T-helper 1 cell (primary cell): ENCODE results near the gene BTBD1.
"Not testable (repeated sequence)": the region's sequence is repeated elsewhere in the genome, so short reads cannot be mapped to it uniquely, and the experiment has no call there.

Experiments
- DNase-seq, 5 donors: peaks; one replicate each; pipeline ENCODE4 v3.0.0-alpha.2; 2012 to 2020

The BTBD1 gene

DNA sequence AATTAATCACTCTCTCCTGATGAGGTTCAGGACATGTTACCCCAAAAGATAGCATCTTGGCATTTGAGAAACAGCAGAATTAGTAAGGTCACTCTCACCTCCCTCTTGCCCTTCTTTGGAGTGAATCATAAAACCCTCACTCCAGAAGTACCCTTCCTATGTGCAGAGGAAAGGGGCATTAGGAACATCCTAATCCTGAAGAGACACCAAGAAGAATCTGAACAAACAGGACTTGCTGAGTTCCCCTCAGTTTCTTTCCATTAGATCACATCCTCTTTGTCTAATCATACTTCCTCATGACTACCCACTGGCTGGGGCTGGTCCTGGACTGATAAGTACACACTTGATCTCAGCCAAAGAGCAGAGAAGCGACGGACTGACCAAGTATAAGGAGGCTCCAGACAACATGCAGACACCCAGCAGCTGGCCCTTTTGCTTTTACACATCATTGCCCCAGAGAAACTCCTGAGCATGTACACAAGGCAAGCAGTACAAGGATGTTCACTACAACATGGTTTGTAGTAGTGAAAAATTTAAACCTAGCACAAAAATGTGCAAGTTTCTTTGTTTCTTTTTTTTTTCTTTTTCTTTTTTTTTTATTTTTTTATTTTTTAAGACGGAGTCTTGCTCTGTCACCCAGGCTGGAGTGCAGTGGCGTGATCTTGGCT, 25.4 kb upstream of the BTBD1 start:
- DNase-seq = no peak

DNA sequence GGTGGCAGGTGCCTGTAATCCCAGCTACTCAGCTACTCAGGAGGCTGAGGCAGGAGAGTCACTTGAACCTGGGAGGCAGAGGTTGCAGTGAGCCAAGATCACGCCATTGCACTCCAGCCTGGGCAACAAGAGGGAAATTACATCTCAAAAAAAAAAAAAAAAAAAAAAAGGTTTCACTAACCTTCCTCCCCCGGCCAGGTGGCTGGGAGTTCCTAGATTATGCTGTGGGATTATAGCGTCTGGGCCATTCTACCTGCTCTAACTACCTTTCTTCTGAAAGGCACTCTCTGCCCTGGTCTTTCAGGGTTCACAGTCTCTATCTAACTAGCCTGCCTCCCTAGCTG, 24.9 kb upstream of the BTBD1 start:
- DNase-seq = not testable (repeated sequence)

DNA sequence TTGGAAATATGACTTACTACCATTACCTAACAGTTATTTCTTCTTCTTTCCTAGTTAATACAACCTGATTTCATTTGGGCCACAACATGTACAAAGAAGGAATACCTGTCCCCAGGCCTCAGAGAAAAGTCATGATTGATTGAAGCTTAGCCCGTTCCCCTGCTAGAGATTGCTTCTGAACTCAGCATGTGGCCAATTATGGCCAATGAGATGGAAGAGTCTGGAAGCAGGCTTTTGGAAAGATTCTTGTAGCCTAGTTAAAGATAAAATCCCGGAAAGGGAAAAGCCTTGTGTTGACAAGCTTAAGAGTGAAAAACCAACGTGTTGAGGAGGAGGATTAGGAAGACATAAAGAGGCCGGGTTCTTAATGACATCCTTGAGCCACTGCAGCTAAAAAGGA, 23.4 kb upstream of the BTBD1 start:
- DNase-seq = no peak

DNA sequence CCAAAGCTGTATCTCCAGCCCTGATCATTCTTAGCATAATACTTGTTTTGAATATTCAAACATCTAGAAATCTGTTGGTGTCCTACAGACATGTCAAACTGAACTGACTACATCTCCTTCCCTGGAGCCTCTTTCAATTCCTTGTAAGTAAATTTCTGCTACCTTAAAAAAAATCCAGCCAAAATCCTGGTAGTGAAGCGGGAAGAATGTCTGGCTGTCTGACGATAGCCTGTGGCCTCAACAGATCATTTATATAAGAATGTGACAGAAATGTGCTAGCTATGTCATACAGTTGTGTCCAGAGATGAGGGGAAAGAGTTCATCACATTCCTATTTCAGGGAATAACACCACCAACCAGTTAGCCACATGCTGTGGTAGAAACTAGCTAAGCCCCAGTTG, 21.8 kb upstream of the BTBD1 start:
- DNase-seq = no peak

DNA sequence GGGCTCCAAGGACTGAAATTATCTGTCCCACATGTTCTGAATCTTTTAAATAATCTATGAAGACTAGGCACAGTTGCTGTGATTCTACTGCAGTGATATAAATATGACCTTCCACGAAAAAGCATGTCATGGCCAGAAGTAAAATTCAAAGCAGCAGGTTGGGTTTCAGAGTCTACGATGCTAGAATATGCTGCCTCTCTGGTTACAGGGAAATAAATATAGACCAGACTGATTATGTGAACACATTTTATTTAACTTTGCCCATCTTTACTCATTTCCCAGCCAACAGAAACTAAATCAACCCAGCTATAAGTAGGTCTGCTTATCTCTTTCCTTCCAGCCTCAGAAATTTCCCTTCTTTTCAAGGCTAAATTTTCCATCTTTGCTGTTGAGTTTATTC, 20.5 kb upstream of the BTBD1 start:
- DNase-seq = no peak

DNA sequence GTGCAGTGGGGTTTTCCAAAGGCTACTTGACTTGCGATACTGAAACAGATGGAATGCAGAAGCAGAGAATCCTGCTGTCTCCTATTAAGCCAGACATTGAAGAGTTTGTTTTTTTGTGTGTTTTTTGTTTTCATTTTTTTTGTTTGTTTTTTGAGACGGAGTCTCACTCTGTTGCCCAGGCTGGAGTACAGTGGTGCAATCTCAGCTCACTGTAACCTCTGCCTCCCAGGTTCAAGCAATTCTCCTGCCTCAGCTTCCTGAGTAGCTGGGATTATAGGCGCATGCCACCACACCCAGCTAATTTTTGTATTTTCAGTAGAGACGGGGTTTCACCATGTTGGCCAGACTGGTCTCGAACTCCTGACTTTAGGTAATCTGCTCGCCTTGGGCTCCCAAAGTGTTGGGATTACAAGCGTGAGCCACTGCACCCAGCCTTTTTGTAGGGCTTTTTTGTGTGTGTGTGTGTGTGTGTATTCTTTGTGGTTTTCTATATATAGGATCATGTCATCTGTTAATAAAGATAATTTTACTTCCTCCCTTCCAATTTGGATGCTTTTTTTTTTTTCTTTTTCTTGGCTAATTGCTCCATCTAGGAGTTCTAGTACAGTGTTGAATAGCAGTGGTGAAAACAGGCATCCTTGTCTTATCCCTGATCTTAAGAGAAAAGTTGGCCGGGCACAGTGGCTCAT, 19.0 kb upstream of the BTBD1 start:
- not testable (repeated sequence) for DNase-seq

DNA sequence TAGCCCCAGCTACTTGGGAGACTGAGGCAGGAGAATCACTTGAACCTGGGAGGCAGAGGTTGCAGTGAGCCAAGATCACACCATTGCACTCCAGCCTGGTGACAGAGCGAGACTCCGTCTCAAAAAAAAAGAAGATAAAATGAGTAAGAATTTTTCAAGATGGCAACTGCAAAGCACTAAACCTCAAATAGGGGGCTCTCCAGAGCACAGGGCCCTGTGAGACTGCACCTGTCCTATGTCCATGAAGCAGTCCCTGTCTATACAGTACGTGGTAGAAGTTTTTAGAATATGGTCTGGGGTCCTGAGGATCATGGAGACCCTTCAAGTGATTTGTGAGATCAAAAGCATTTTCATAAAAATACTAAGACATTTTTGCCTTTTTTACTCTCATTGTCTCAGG, 18.4 kb upstream of the BTBD1 start:
- not testable (repeated sequence) for DNase-seq

DNA sequence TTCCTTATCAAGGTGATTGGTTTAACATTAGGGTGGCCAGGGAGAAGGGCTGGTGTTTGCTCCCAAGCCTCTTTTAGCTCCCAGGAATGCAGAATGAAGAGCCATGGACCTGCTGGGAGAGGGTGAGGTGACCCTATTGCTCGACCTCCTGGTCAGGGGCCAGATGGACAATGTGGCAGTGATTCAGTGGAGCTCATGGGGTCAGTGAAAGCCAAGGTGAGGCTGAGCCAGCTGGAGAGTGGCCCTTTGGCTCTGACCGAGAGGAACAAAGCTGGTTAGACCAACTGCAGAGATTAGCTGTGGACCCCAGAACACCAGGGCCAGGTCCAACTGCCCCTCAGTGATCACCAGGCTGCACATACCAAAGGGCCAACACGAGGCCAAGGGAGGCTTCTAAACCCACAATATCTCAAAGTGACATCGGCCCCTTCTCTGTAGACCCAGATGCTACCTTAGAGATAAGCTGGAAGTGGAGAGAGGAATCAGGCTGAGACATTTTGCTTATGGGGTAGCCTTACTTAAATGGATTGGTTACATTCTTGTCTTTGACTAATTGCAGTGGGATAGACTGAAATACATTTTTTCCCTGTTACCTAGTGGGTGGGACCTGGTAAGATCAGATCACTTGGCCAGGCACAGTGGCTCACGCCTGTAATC, 15.8 kb upstream of the BTBD1 start:
- DNase-seq = no peak

DNA sequence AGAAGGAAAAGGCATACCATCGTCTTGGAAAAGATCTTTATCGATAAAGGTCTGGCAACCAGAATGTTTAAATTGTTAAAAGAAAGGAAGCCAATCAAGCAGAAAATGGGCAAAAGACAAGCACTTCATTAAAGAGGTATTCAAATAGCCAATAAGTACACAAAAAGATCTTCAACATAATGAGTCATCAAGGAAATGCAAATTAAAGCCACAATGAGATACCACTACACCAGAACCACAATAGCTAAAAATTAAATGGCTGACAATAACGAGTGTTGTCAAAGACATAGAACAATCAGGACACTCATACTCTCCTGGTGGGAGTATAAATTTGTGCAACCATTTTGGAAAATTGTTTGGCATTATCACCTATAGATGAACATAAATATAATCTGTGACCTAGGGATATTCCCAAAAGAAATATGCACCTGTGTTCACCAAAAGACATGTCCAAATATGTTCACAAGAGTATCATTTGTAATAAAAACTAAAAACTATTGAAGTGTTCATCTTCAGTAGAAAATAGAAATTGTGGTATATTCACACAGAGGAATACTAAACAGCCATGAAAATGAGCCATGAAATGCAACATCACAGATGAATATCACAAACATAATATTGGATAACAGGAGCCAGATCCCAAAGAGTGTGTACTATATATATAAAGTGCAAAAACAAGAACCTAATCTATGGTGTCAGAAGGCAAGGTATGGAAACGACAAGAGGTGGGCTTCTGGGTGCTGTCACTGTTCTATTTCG, 14.4 kb upstream of the BTBD1 start:
- no peak for DNase-seq

DNA sequence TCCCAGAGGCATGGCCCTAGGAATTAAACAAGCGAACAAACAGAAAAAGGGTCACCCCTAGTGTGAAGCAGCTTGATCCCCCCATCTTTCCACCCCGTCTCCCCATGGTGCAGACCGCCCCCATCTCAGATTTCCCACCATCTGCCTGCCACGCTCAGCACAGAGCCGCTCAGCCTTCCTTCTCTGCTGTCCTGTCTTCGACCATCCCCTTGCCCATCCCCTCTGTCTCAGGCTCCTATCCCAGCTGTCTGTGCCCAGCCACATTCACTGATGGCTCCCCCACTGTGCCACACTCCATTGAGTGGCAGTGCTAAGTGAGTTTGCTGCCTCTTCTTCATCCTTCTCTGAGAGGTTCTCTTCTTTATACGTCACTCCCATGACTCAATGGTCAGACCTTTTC, 11.7 kb upstream of the BTBD1 start:
- DNase-seq = no peak

DNA sequence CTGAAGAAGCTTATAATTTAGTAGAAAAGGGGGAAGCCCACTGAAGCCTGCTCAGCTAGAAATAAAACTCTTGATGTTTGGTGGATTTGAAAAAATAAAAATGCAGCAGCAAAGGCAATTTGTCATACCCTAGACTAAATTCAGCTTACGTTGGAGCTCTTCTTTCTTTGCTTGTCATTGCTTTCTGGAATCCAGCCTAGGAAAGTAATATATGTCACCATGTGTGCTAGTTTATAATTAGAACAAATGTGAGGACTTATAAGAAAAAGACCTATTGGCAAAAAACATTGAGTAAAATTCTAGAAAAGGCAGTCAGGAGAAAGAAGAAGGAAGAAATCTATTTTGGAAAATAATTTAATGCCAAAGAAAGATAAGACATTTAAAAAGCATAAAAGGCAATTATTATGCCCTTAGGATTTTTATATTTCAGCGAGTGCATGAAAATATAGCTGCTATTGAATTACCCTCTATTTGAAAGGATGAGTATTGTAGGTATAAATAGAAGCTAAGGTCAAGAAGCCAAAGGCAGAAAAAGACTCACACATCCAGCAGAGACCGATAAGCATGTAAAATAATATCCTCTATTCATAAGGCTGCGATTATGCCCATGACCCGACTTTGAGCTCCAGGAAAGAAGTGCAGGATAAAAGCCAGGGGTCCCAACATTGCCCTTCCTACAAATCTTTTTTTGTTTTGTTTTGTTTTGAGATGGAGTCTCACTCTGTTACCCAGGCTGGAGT, 10.6 kb upstream of the BTBD1 start:
- DNase-seq = no peak

DNA sequence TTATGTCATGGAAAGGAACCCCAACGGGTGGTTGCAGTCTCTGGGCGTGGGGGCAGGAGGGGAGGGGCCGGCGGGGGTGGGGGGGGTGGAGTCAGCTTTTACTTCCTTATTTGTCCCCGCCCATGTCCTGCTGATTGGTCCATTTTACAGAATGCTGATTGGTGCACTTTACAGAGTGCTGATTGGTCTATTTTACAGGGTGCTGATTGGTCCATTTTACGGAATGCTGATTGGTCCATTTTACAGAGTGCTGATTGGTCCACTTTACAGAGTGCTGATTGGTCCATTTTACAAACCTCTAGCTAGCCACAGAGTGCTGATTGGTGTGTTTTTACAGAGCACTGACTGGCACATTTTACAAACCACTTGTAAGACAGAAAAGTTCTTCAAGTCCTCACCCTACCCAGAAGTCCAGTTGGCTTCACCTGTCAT, 2.2 kb upstream of the BTBD1 start:
- peak in 2 of 5 donors; percentile 17 to 58 for DNase-seq

DNA sequence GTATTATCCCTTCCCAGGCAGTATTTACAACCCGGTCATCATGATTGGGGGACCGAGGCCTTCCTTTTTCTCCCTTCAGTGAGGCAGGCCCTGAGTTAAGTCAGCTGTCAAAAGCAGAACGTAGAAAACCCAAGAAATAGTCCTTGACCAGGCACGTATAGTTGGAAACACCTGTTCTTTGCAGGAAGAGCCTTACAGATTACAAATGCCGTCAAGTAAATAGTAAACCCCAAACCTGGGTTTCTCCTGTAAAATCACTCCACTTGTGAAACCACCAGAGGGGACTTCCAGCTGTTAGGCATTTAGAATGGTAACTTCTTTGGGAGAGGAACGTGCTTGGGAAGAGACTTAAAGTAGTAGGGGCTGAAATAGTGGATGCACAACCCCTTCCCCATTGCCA, 1.0 kb upstream of the BTBD1 start:
- DNase-seq = no peak

DNA sequence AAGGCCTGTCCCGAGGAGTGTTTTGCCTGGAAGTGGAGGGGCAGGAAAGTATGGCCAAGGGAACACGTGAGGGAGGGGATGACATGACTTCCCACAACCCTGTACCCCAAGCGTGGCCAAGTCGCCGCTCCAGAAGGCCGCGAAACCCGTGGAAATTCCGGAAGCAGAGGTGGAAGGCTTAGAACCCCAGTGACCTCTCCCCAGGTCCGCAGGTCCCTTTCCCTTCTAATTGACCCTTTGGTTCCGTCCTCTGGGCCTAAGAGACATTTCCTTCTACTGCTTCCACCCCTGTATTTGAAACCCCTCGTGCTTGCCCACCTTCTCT, 548 bp upstream of the BTBD1 start:
- DNase-seq = no peak

DNA sequence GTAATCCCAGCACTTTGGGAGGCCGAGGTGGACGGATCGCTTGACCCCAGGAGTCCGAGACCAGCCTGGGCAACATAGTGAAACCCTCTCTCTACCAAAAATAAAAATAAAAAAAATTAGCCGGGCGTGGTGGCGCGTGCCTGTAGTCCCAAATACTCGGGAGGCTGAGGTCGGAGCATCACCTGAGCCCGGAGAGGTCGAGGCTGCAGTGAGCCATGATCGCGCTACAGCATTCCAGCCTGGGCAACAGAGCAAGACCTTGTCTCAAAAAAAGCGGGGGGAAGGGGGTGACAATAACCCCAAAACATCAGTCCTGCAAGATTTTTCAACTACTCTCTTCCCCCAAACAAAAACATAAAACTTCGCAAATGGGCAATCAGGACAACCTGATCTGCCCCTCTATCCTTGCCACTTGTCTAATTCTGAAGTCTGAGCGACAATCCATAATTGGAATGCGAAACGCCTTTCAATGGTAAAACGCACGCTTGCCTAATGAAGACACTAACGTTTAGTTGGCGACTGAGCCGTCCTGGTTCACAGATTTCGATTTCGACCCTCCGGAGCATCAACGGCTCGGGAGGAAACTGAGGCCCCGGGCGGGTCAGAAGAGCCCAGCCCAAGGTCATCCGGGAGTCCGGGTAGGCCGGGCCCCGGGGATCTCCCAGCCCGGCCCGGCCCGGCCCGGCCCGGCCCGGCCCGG, 868 bp downstream of the BTBD1 start:
- no peak for DNase-seq

DNA sequence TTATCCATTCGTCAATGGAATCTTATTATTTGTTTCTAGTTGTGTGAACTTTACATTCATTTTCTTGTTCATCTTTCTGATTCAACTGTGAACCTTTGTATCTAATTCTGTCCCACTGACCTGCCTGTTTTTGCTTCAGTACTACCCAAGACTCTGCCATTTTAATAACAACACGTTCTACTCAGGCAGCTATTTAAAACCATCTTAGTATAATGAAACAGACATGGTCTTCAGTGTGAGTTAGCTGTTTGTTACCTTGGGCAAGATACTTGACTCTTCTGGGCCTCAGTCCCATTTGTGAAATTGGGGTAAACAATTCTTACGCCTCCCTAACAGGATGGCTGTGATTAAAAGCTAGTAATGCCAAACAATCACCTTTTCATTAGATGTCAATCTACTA, 1.6 kb downstream of the BTBD1 start:
- DNase-seq = no peak

DNA sequence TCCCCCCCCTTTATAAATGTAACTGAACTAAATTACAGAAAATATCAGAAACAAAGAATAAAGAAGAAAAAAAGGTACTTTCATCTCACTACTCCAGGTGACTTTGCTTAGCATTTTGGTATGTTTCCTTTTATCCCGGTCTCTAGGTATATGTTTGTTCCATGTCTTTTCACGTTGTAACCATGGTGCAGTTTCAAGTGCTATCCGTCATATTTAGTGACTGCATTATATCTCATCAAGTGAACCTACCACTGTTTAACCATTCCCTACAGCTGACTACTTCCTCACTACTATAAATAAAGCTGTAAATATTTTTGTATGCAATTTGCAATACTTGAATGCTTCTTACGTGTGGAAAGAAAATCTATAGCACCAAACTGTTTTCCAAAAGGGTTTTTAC, 2.2 kb downstream of the BTBD1 start:
- DNase-seq = no peak

DNA sequence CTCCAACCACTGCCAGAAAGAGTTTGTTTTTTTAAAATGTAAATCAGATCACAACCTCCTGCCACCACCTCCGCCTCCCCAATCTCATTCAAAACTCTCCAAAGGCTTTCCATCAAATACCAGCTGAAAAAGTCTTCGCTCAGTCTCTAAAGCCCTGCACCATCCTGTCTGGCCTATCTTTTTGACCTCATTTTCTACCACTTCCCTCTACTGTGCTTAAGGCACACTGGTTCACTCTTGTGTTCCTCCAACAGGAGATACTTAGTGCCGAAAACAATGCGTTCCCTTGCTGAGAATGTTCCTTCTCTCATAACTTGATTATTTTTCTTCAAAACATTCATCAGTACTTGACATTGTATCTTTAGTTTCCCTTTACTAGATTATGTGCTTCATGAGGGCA, 3.5 kb downstream of the BTBD1 start:
- DNase-seq = no peak

DNA sequence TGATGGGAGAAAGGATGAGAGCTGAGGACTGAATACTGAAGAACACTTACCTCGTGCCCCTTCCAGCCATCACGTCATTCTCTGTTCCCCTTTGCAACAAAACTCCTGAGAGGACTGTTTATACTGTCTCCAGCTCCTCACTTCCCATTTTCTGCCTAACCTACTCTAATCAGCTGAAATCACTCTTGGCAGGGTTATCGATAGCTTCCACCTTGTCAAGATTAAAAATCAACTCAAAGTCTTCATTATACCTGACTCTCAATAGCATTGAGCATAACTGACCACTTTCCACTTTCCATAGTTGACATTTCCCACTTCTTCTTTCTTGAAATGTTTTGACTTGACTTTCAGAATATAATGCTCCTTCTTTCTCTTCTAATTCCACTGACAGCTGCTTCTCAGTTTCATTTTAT, 4.3 kb downstream of the BTBD1 start:
- no peak for DNase-seq

DNA sequence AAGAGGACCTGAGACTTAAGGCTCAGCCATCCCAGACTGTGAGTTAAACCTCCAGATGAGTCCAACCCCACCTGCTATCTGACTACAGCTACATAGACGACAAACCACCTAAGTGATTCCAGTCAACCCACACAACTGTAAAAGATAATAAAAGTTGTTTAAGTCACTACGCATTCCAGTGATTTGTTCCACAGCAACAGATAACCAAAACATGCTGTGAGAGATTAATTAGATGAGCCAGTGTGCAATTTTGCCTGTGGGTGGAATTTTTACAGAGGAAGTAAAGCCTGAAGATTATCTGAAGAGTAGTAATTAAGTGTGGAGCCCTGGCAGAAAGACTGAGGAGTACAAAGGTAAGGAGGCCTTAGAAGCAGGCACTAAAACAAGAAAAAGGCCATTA, 5.4 kb downstream of the BTBD1 start:
- no peak for DNase-seq

DNA sequence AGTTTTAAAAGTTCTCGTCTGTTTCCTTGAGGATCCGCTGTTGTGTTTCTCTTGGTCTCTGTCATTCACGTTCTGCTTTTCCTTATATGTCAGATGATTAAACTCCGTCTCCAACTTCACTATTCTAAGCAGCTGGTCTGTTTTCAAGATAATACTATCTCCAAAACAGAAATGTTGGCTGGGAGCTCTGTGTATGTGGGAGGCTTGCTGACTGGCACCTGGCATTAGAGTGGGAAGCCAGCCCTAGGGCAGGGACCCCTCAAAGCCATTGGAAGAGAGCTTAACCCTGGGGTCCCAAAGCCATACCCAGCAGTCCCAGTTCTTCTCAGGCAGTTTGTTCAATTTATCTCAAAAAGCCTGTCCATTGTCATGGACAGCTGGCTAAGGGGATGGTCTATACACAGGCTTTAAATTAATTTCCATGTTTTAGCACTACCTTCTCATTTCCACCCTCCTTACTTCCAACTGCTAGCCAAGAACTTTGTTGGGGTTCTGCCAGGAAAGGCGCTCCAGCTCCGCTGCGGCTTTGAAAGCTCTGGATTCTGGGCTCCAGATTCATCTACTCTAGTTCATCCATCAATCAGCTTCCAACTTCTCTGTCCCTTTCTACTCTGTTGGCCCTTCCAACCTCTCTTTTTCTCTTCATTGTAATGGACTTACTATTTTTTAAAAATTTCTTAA, 9.2 kb downstream of the BTBD1 start:
- DNase-seq = no peak

DNA sequence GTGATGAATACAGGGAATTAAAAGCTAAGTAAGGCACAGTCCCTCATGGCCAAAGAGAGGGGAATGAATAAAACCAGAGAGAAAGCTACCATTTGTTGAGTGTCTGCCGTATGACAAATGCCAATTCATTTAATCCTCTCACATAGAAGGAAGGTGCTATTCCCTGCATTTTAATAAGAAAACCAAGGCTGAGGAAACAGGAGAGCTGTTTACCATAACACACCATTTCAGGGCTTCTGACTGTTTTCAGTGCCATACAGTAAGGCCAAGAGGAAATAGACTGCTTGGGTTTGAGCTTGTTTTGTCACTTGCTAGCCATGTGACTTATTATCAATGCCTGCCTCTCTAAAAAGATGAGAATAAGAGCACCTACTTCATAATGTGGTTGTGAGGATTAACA, 10.1 kb downstream of the BTBD1 start:
- no peak for DNase-seq
